Fibroblast of the conjunctiva (primary cell): ENCODE data around the gene C19orf47.

Experiments used
- DNase-seq: peaks from one replicate; pipeline ENCODE4 v3.0.0-alpha.2; 2010; ENCODE audit warnings: low read depth

Gene C19orf47

GRCh38 chr19:40315812-40316470, 32.3 kb downstream of the C19orf47 start:
- DNase-seq: no peak

- no peak for DNase-seq
Observed at GRCh38 chr19:40314656-40315055, 33.5 kb downstream of the C19orf47 start.

- DNase-seq: no peak
Observed at GRCh38 chr19:40313229-40313983, 34.8 kb downstream of the C19orf47 start.

GRCh38 chr19:40312533-40312932, 35.7 kb downstream of the C19orf47 start:
- no peak for DNase-seq

- DNase-seq: no peak
Observed at GRCh38 chr19:40309666-40310065, 38.5 kb downstream of the C19orf47 start.

GRCh38 chr19:40305403-40305802, 42.8 kb downstream of the C19orf47 start:
- peak; percentile 90 for DNase-seq

GRCh38 chr19:40304306-40304705, 43.9 kb downstream of the C19orf47 start:
- DNase-seq: no peak

GRCh38 chr19:40303765-40304164, 44.4 kb downstream of the C19orf47 start:
- DNase-seq: no peak

- no peak for DNase-seq
Observed at GRCh38 chr19:40302224-40303011, 45.8 kb downstream of the C19orf47 start.

- no peak for DNase-seq
Observed at GRCh38 chr19:40300668-40301067, 47.5 kb downstream of the C19orf47 start.

- no peak for DNase-seq
Observed at GRCh38 chr19:40298026-40298425, 50.2 kb downstream of the C19orf47 start.

- no peak for DNase-seq
Observed at GRCh38 chr19:40294560-40294959, 53.6 kb downstream of the C19orf47 start.

GRCh38 chr19:40286971-40287421, 61.2 kb downstream of the C19orf47 start:
- no peak for DNase-seq

- DNase-seq: no peak
Observed at GRCh38 chr19:40286235-40286970, 61.8 kb downstream of the C19orf47 start.

- peak; percentile 99 for DNase-seq
Observed at GRCh38 chr19:40285353-40286234, 62.6 kb downstream of the C19orf47 start.

GRCh38 chr19:40284501-40285352, 63.5 kb downstream of the C19orf47 start, which contains the start of gene AKT2:
AKT2 (minus strand) TSS chr19:40285345; CDS start chr19:40265267, 20,078 bp downstream.
- DNase-seq: no peak

GRCh38 chr19:40284251-40284500, 64.0 kb downstream of the C19orf47 start:
- DNase-seq: no peak

- DNase-seq: no peak
Observed at GRCh38 chr19:40283414-40284250, 64.6 kb downstream of the C19orf47 start.

- DNase-seq: no peak
Observed at GRCh38 chr19:40282920-40283319, 65.3 kb downstream of the C19orf47 start.
